Fibroblast of the aortic adventitia (primary cell): ENCODE measurements around the gene PDE3B. TPM values are rescaled to one million over a fixed set of nuclear protein-coding genes. Genes with fewer than 3 reads are reported as not detected.
A peak's percentile ranks its signal among the peaks of the same experiment; 100 is the strongest.

Source experiments
- DNase-seq: peaks from one replicate; pipeline ENCODE4 v3.0.0-alpha.2; 2010; ENCODE audit warnings: low read depth
- H3K4me3 ChIP-seq: 2 replicates; pipeline ENCODE4 v1.5.1; 2011; ENCODE audit warnings: low read depth, mild to moderate bottlenecking, control low read depth, low read length, moderate library complexity
- total RNA-seq: library from RNA; depleted of rRNA; stranded (reverse); fragments of >200 nt; gene quantifications from 2 replicates; pipeline ENCODE4 v1.2.3, GENCODE V29; 2012; ENCODE audit warnings: low replicate concordance
- TF ChIP-seq, protein P1 (sequence below): IDR thresholded peaks from 2 replicates; pipeline ENCODE4 v1.5.1; 2011; ENCODE audit warnings: mild to moderate bottlenecking, low read length, control low read depth, inconsistent platforms; ENCODE audit not compliant: insufficient read depth

PDE3B gene
- total RNA-seq, 1 donor, result 2.8 TPM

DNA sequence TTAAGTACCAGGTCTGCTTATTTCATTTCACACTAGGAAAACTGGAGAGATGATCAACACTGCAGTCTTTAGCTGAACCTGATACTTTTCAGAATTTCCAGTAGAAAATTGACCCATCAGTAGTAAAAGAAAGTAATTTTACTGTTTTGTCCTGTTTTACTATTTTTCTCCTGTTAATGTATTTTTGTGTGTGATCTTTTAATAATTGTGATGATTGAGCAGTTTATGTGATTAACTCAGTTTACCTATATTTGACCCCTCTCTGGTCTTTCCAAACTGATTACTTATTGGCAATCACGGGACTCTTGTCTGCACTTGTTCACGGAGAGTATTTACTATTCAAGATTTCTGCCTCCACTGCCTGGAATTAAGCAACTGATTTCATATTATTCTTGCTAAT lies 249.0 kb downstream of the PDE3B start:
- TF ChIP-seq, protein P1, sequence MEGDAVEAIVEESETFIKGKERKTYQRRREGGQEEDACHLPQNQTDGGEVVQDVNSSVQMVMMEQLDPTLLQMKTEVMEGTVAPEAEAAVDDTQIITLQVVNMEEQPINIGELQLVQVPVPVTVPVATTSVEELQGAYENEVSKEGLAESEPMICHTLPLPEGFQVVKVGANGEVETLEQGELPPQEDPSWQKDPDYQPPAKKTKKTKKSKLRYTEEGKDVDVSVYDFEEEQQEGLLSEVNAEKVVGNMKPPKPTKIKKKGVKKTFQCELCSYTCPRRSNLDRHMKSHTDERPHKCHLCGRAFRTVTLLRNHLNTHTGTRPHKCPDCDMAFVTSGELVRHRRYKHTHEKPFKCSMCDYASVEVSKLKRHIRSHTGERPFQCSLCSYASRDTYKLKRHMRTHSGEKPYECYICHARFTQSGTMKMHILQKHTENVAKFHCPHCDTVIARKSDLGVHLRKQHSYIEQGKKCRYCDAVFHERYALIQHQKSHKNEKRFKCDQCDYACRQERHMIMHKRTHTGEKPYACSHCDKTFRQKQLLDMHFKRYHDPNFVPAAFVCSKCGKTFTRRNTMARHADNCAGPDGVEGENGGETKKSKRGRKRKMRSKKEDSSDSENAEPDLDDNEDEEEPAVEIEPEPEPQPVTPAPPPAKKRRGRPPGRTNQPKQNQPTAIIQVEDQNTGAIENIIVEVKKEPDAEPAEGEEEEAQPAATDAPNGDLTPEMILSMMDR, result no peak
- peak overlapping the region; percentile 73 for H3K4me3 ChIP-seq
- no peak for DNase-seq

DNA sequence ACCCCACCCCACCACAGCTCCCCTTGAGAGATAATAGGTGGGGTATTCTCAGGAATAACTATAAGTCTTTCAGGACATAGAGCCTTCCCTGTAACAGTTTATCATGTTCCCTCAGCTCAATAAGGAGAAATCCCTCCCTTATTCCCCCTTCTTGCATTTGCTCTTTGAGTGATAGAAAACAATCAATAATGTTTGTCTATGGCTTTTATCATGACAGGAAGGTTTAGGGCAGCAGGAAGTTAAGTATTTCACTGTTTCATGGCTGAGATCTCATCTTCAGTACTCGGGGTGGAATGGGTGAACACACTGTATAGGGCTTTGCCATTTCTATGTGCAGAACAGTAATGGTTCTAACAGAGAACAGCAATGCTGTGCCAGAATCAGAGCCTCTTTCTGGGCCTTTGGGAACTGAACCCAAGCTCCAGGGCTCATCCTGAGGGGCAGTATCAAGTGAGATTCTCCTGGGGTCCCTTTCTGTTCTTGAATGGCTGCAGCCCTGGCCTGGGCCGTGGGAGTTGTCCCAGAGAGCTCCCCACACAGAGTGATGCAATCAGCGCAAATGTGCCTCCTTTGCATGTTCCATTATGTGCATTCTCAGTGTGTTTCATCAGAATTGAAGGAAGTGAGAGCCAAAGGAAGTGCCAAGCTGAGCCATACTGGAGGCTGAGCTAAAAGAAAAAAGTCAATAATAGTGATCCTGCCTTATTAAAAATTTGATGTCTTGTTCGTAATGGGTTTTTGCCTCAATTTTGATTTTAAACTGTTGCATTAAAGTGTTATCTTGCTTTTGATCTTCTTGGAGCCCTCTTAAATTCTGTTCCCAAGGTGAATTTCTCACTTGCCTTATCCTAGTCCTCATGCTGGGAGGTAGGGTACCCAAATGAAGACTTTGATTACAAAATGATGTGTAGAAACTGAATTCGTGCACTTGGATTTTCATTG lies 251.3 kb downstream of the PDE3B start:
- DNase-seq, result peak; percentile 77
- no peak overlapping the region for H3K4me3 ChIP-seq
- TF ChIP-seq, protein P1, result no peak

DNA sequence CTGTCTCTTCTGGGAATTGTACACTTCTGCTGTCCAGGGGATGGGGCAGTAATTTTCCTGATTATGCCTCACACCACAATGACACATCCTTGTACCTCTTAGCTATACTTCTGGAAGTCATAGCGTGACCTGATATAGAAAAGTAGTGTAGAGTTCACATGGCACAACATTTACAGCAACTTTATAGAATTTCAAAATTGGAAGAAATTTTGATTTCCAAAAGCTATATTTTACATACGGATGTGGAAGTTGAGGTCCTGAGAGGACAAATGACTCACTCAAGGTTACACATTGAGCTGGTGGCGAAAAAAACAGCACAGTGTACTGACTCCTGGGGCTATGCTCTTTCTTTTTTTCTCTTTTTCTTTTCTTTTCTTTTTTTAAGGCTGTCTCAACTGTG lies 254.8 kb downstream of the PDE3B start:
- TF ChIP-seq, protein P1, result no peak
- DNase-seq, result no peak
- H3K4me3 ChIP-seq, result no peak overlapping the region

DNA sequence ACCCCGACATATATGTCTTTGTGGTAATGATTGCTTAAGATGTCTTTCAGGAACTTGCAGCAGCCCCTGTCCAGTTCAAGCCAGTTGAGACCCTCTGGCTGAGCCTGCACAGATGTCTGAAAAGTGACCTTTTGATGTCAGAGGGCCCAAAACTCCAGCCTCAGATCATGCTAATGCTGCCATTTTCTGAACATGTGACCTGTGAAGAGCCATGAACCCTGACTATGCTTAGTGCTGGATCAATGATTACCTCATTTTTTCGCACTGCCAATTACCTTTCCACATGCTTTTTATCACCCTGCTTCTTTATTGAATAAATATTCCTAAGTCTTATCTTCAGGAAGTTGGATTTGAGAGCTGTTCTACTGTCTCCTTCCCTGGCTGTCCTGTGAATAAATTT lies 255.3 kb downstream of the PDE3B start:
- TF ChIP-seq, protein P1, result no peak
- DNase-seq, result no peak
- no peak overlapping the region for H3K4me3 ChIP-seq

DNA sequence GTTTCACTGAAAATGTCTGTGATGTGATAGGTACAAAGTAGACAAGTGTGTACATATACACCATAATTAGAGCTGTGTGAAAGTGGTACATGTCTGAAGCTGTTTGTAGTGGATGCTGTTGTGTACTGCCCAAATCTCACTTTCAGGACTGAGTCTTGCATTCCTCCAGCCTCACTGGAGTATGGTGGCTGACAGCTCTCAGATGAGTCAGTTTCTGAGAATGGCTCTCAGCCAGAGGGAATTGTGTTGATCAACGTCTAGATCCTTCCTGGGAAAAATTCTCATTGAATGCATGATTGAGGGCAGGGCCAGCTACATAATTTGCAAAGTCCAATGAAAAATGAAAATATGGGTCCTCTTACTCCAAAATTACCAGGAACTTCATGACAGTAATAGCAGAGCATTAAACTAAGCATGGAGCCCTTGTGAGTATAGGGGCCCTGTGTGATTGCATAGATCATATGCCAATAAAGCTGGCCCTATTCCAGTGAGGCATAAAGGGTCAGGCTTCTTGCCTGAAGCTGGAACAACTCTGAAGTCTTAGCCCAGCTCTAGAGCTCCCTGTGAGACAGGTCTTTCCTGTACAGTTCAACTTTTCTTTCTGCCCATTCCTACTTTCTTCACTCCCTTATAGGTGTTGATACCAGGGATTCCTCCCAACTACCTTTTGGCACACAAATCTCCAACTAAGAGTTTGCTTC lies 259.2 kb downstream of the PDE3B start:
- H3K4me3 ChIP-seq, result no peak overlapping the region
- DNase-seq, result peak; percentile 68
- TF ChIP-seq, protein P1, result no peak

DNA sequence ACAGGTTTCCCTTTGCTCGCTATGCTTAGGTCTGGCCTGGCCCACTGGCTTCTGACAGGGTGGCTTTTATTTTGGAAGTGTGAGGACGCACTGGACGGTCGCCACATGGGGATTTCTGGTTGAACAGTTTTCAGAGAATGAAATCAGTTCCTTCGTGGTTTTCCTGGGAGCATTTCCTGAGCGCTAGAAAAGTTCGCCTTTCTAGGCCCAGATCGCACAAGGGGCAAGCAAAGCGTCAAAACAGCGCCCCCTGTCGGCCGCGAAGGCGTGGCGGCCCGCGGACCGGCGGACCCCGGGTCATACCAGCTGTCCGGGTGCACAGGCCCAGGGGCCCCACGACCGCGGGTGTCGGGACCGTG lies 261.1 kb downstream of the PDE3B start:
- TF ChIP-seq, protein P1, result peak; percentile 83
- peak; percentile 74 for DNase-seq
- H3K4me3 ChIP-seq, result peak overlapping the region; percentile 59
